ENCODE results near the gene HOXC13. TPM values are rescaled to one million over a fixed set of nuclear protein-coding genes. Genes with fewer than 3 reads are reported as not detected.

The HOXC13 gene
- total RNA-seq, 5 donors from 2014 or later (not counting 1 experiment from before 2014, with no cell fraction given) = 0.12 TPM; not detected in 4

DNA sequence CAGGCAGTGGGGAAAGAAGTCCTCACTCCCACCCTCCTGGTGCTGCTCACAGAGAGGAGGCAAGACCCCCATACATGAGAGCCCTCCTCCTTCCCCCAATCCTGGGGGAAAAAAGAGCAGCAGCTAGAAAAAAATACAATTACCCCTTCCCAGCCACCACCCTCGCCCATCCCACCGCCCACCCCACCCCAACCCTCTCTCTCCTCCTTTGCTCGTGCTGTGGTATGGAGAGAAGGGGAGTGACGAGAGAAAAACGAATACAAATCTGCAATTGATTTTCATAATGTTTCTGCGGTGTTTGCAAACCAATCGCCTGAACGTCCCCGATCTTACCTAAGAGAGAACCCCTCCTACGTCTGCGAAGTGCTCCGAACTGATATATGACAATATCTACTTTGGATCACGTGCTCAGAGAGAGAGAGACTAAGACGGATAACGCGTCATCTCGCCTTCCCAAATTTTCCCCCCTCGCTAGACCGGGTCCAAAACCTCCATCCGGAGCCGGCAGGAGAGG is 34.1 kb downstream of the HOXC13 start, which contains the start of gene HOXC11:
HOXC11 (plus strand) TSS at position 405 of the 514 bp plus-strand sequence. CDS start 116 bp downstream, outside the sequence.
- Histone ChIP-seq H3K9me3 (no peaks in the 10 kb centered on the region), H3K27ac (ENCODE audit: low read length) (no peak within 1 kb of the TSS), H3K36me3 (ENCODE audit: control insufficient read depth in 2 of 2, extremely low read depth in 1 of 2, insufficient read depth in 1 of 2, low read length in 1 of 2) (no peaks in the 10 kb centered on the region), H3K4me1 (ENCODE audit: control insufficient read depth in 1 of 2, extremely low read depth in 1 of 2, insufficient read depth in 2 of 2, low read length in 2 of 2) (peaks cover 5 to 37% of the 10 kb centered on the region in 2 experiments), H3K27me3 (replicated peaks in 1 of 2; ENCODE audit: control insufficient read depth in 2 of 2, extremely low read depth in 1 of 2, insufficient read depth in 2 of 2, low read length in 1 of 2) (peaks cover 42 to 97% of the 10 kb centered on the region in 2 experiments), H3K4me3 (ENCODE audit: control insufficient read depth in 1 of 2, extremely low read depth in 1 of 2, low read length in 1 of 2) (peak within 1 kb of the TSS in 1 of 2 donors; percentile 36)
- Mint-ChIP-seq H3K27me3 (peaks cover 82 to 88% of the 10 kb centered on the region in 2 donors), H3K9me3 (no peaks in the 10 kb centered on the region), H3K4me1 (peaks cover 19 to 23% (median 22%) of the 10 kb centered on the region in 3 donors), H3K27ac (peak within 1 kb of the TSS; percentile 55 to 73), H3K36me3 (peaks cover 7% of the 10 kb centered on the region), H3K4me3 (peak within 1 kb of the TSS; percentile 26 to 74 (median 39))
- whole genome bisulfite sequencing (ENCODE audit: insufficient coverage) = 7% methylated on average over 14 of the region's 21 CpGs
- ATAC-seq (replicated peaks in 1 of 4) (no peak), DNase-seq (no peak)
- POLR2A ChIA-PET = no interaction called here
- CTCF ChIA-PET = no interaction called here

DNA sequence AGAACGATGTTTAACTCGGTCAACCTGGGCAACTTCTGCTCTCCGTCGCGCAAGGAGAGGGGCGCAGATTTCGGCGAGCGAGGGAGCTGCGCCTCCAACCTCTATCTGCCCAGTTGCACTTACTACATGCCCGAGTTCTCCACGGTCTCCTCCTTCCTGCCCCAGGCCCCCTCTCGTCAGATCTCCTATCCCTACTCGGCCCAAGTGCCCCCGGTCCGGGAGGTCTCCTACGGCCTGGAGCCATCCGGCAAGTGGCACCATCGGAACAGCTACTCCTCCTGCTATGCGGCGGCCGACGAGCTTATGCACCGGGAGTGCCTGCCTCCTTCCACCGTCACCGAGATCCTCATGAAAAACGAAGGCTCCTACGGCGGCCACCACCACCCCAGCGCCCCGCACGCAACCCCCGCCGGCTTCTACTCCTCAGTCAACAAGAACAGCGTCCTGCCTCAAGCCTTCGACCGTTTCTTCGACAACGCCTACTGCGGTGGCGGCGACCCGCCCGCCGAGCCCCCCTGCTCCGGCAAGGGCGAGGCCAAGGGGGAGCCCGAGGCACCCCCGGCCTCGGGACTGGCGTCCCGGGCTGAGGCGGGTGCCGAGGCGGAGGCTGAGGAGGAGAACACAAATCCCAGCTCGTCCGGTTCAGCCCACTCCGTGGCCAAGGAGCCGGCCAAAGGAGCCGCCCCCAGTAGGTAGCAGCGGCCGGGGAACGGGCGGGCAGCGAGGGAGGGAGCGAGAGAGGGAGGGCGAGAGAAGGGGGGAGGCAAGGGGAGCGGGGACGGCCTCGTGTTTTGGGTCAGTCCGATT is 34.8 kb downstream of the HOXC13 start:
- Mint-ChIP-seq H3K4me3 (peak overlapping the region; percentile 26 to 74 (median 39)), H3K4me1 (peaks cover 16 to 25% (median 23%) of the 10 kb centered on the region in 3 donors), H3K27ac (peak overlapping the region; percentile 55 to 73), H3K27me3 (peaks cover 81 to 87% of the 10 kb centered on the region in 2 donors), H3K36me3 (peaks cover 7% of the 10 kb centered on the region), H3K9me3 (no peaks in the 10 kb centered on the region)
- Histone ChIP-seq H3K4me3 (ENCODE audit: control insufficient read depth in 1 of 2, extremely low read depth in 1 of 2, low read length in 1 of 2) (peak overlapping the region in 1 of 2 donors; percentile 36), H3K4me1 (ENCODE audit: control insufficient read depth in 1 of 2, extremely low read depth in 1 of 2, insufficient read depth in 2 of 2, low read length in 2 of 2) (peaks cover 5 to 41% of the 10 kb centered on the region in 2 experiments), H3K36me3 (ENCODE audit: control insufficient read depth in 2 of 2, extremely low read depth in 1 of 2, insufficient read depth in 1 of 2, low read length in 1 of 2) (no peaks in the 10 kb centered on the region), H3K9me3 (no peaks in the 10 kb centered on the region), H3K27me3 (replicated peaks in 1 of 2; ENCODE audit: control insufficient read depth in 2 of 2, extremely low read depth in 1 of 2, insufficient read depth in 2 of 2, low read length in 1 of 2) (peaks cover 38 to 97% of the 10 kb centered on the region in 2 experiments), H3K27ac (ENCODE audit: low read length) (no peak overlapping the region)
- peak in 1 of 4 experiments; percentile 27 for ATAC-seq (replicated peaks in 1 of 4)
- ChIA-PET CTCF (interaction anchor here in 1 of 2 donors (0.6 kb wide), 1 partner anchor 12 kb away, joined by 4 read pairs; the partner anchor contains the start of gene HOXC10), POLR2A (no interaction called here)
- 11% methylated on average over 62 of the region's 71 CpGs for WGBS (ENCODE audit: insufficient coverage)
- no peak for DNase-seq

DNA sequence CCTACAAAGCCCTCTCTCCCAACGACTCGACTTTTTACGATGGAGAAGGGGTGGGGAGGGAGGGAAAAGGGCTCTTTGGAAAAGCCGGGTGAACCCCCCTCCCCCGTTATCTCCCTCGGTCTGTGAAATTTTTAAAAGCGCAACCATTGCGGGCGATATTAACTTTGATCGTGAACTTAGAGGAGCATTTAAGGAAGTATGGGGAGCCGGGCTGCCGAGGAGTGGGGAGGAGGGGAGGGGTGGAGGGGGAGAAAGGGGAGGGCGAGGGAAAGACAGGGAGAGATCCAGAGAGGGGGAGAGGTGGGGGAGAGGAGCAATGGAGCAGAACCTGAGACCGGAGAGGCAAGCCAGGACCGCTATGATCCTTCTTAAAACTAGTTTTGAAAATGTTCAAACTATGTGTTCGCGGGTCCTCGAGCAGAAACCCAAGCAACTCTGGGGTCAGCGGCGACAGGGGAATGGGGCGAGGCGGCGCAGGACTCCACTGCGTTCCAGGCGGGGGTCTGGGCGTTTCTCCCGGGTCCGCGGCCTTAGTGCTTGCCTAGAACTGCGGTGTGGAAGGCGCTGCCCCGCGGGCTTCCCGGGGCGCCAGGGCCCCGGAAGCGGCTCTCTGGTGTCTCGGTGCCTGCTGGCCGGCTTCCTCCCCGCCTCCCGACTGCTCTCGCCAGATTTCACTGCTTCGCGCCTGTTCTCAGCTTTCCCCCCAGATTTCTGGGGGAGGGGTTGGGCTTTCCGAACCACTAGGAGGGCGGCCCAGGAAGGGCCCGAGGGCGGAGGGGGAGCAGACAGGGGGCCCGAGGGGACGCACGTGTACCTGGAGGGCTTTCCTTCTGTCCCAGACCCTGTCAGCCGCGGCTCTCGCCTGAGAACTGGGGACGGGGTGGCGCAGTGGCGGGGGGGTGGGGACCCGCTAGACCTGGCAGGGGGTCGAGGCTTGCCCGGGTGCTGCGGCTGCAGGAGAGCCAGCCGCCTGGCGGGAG is 35.7 kb downstream of the HOXC13 start, which contains the start of gene HOTAIR:
HOTAIR (minus strand) TSS at position 871 of the 980 bp plus-strand sequence.
- DNase-seq = peak in 5 of 35 experiments; percentile 23 to 58 (median 35)
- WGBS (ENCODE audit: insufficient coverage) = 2% methylated on average over 42 of the region's 63 CpGs
- ChIA-PET POLR2A (no interaction called here), CTCF (interaction anchor here (0.6 kb wide), 3 partner anchors 11 to 455 kb away, joined by 3 to 4 read pairs (median 3); partner anchors contain the start of gene HOXC10 (in 1 of the 2))
- ATAC-seq (replicated peaks in 1 of 4) = peak; percentile 59 to 68 (median 64)
- peaks cover 7% of the 10 kb centered on the region for H3K36me3 Mint-ChIP-seq
- peaks cover 38 to 97% of the 10 kb centered on the region in 2 experiments for H3K27me3 ChIP-seq (replicated peaks in 1 of 2; ENCODE audit: control insufficient read depth in 2 of 2, extremely low read depth in 1 of 2, insufficient read depth in 2 of 2, low read length in 1 of 2)
- H3K4me3 ChIP-seq (ENCODE audit: control insufficient read depth in 1 of 2, extremely low read depth in 1 of 2, low read length in 1 of 2) = peak within 1 kb of the TSS; percentile 32 to 59
- no peaks in the 10 kb centered on the region for H3K9me3 Mint-ChIP-seq
- peaks cover 5 to 41% of the 10 kb centered on the region in 2 experiments for H3K4me1 ChIP-seq (ENCODE audit: control insufficient read depth in 1 of 2, extremely low read depth in 1 of 2, insufficient read depth in 2 of 2, low read length in 2 of 2)
- H3K27me3 Mint-ChIP-seq = peaks cover 81 to 87% of the 10 kb centered on the region in 2 donors
- H3K4me1 Mint-ChIP-seq = peaks cover 16 to 25% (median 23%) of the 10 kb centered on the region in 3 donors
- H3K4me3 Mint-ChIP-seq = peak within 1 kb of the TSS; percentile 39 to 74 (median 60)
- H3K27ac Mint-ChIP-seq = peak within 1 kb of the TSS in 1 of 2 donors; percentile 59
- no peaks in the 10 kb centered on the region for H3K9me3 ChIP-seq
- H3K36me3 ChIP-seq (ENCODE audit: control insufficient read depth in 2 of 2, extremely low read depth in 1 of 2, insufficient read depth in 1 of 2, low read length in 1 of 2) = no peaks in the 10 kb centered on the region
- no peak within 1 kb of the TSS for H3K27ac ChIP-seq (ENCODE audit: low read length)

DNA sequence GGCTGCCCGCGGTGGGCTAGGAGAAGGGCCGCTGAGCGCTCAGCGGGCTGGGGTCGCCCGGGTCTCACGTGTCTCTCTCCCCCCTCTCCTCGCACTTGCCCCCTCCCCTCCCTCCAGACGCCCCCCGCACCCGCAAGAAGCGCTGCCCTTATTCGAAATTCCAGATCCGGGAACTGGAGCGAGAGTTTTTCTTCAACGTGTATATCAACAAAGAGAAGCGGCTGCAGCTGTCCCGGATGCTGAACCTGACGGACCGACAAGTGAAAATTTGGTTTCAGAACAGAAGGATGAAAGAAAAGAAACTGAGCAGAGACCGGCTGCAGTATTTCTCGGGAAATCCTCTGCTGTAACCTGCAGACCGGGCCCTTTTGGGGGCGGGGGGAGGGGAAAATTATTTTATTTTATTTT is 36.4 kb downstream of the HOXC13 start:
- H3K9me3 ChIP-seq = no peaks in the 10 kb centered on the region
- ChIA-PET POLR2A (no interaction called here), CTCF (interaction anchor here in 1 of 2 donors (0.6 kb wide), 2 partner anchors 247 to 454 kb away, joined by 3 read pairs; no protein-coding TSS in a partner anchor)
- WGBS (ENCODE audit: insufficient coverage) = 7% methylated on average over 13 of the region's 25 CpGs
- H3K4me1 ChIP-seq (ENCODE audit: control insufficient read depth in 1 of 2, extremely low read depth in 1 of 2, insufficient read depth in 2 of 2, low read length in 2 of 2) = peaks cover 5 to 41% of the 10 kb centered on the region in 2 experiments
- H3K27ac ChIP-seq (ENCODE audit: low read length) = no peak overlapping the region
- Mint-ChIP-seq H3K4me3 (peak overlapping the region; percentile 34 to 74 (median 44)), H3K27ac (no peak overlapping the region), H3K4me1 (peaks cover 16 to 25% (median 24%) of the 10 kb centered on the region in 3 donors), H3K27me3 (peaks cover 81 to 87% of the 10 kb centered on the region in 2 donors), H3K9me3 (no peaks in the 10 kb centered on the region), H3K36me3 (peaks cover 7% of the 10 kb centered on the region)
- H3K36me3 ChIP-seq (ENCODE audit: control insufficient read depth in 2 of 2, extremely low read depth in 1 of 2, insufficient read depth in 1 of 2, low read length in 1 of 2) = no peaks in the 10 kb centered on the region
- peak overlapping the region in 1 of 2 donors; percentile 49 for H3K4me3 ChIP-seq (ENCODE audit: control insufficient read depth in 1 of 2, extremely low read depth in 1 of 2, low read length in 1 of 2)
- DNase-seq = no peak
- no peak for ATAC-seq (replicated peaks in 1 of 4)
- H3K27me3 ChIP-seq (replicated peaks in 1 of 2; ENCODE audit: control insufficient read depth in 2 of 2, extremely low read depth in 1 of 2, insufficient read depth in 2 of 2, low read length in 1 of 2) = peaks cover 35 to 97% of the 10 kb centered on the region in 2 experiments

DNA sequence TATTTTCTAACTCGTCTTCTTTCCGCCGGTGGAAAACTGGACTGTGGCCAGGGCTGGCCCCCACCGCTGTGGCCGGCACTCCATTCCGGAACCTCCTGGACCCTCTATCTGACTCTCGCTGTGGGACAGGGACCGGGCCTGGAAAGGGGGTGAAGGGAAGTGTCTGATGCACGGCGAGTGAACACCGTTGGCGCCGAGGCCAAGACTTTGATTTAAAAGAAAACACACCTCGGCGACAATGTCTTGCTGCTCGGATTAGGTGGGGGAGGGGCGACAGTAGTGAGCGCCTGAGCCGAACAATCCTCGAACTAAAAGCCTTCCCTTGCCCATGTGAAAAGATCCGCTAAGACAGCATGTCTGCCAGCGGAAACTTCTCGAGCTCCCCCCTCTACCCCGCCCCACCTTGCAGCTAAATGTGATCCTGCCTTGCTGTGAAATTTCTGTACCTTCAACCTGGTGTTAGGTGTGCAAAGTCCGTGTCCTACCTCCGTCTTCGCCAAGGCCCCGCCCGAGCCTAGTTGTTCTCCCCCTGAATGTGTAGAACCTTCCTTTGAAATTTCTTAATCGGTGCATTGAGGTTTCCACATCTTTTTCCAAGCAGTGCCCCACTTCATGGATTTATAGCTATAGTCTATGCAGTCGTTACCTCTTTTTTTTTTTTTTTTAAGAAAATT is 37.0 kb downstream of the HOXC13 start:
- H3K27ac ChIP-seq (ENCODE audit: low read length) = no peak overlapping the region
- Mint-ChIP-seq H3K27ac (peak overlapping the region in 1 of 2 donors; percentile 59), H3K36me3 (peaks cover 7% of the 10 kb centered on the region), H3K27me3 (peaks cover 81 to 87% of the 10 kb centered on the region in 2 donors), H3K9me3 (no peaks in the 10 kb centered on the region), H3K4me3 (peak overlapping the region; percentile 34 to 74 (median 44)), H3K4me1 (peaks cover 16 to 29% (median 27%) of the 10 kb centered on the region in 3 donors)
- ChIA-PET POLR2A (no interaction called here), CTCF (interaction anchor here in 1 of 2 donors (0.5 to 0.6 kb wide), 2 partner anchors 9 to 247 kb away, joined by 3 to 8 read pairs; partner anchors contain the start of gene HOXC10)
- whole genome bisulfite sequencing (ENCODE audit: insufficient coverage) = 13% methylated on average over 22 of the region's 31 CpGs
- H3K27me3 ChIP-seq (replicated peaks in 1 of 2; ENCODE audit: control insufficient read depth in 2 of 2, extremely low read depth in 1 of 2, insufficient read depth in 2 of 2, low read length in 1 of 2) = peaks cover 35 to 97% of the 10 kb centered on the region in 2 experiments
- H3K36me3 ChIP-seq (ENCODE audit: control insufficient read depth in 2 of 2, extremely low read depth in 1 of 2, insufficient read depth in 1 of 2, low read length in 1 of 2) = no peaks in the 10 kb centered on the region
- no peaks in the 10 kb centered on the region for H3K9me3 ChIP-seq
- peaks cover 5 to 43% of the 10 kb centered on the region in 2 experiments for H3K4me1 ChIP-seq (ENCODE audit: control insufficient read depth in 1 of 2, extremely low read depth in 1 of 2, insufficient read depth in 2 of 2, low read length in 2 of 2)
- ATAC-seq (replicated peaks in 1 of 4) (no peak), DNase-seq (no peak)
- H3K4me3 ChIP-seq (ENCODE audit: control insufficient read depth in 1 of 2, extremely low read depth in 1 of 2, low read length in 1 of 2) = peak overlapping the region in 1 of 2 donors; percentile 49
